VCaP (cell line): ENCODE measurements around the gene AP1AR.
"Not testable (repeated sequence)": the region's sequence is repeated elsewhere in the genome, so short reads cannot be mapped to it uniquely, and the experiment has no call there.

Experiments used
- H3K27ac ChIP-seq: fragments of 450-650 bp; 2 replicates; pipeline ENCODE4 v1.5.1; 2017
- TF ChIP-seq, protein P1 (sequence below): fragments of 450-650 bp; conservative IDR thresholded peaks from 2 replicates; pipeline ENCODE4 v1.5.1; 2017; ENCODE audit warnings: mild to moderate bottlenecking, moderate library complexity

AP1AR gene

DNA sequence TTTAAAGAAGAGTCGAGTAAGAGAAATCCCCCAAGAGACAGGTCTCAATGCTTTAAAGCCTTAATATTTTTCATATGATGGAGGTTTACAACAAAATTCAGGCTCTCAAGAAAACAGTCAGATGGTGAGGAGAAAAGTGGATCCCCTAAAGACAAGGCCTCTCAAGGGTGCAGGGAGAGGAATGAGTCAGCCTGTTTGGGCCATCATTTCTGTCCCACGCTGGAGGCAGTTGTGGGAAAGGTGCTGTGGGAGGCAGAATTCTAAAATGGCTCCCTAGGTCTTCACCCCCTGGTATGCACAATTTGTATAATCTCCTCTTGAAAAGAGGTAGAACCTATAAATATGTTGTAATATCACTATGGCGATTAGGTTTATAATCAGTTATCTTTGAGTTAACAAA is 58.8 kb downstream of the AP1AR start:
- H3K27ac ChIP-seq = no peak overlapping the region
- TF ChIP-seq, protein P1, sequence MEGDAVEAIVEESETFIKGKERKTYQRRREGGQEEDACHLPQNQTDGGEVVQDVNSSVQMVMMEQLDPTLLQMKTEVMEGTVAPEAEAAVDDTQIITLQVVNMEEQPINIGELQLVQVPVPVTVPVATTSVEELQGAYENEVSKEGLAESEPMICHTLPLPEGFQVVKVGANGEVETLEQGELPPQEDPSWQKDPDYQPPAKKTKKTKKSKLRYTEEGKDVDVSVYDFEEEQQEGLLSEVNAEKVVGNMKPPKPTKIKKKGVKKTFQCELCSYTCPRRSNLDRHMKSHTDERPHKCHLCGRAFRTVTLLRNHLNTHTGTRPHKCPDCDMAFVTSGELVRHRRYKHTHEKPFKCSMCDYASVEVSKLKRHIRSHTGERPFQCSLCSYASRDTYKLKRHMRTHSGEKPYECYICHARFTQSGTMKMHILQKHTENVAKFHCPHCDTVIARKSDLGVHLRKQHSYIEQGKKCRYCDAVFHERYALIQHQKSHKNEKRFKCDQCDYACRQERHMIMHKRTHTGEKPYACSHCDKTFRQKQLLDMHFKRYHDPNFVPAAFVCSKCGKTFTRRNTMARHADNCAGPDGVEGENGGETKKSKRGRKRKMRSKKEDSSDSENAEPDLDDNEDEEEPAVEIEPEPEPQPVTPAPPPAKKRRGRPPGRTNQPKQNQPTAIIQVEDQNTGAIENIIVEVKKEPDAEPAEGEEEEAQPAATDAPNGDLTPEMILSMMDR = no peak

DNA sequence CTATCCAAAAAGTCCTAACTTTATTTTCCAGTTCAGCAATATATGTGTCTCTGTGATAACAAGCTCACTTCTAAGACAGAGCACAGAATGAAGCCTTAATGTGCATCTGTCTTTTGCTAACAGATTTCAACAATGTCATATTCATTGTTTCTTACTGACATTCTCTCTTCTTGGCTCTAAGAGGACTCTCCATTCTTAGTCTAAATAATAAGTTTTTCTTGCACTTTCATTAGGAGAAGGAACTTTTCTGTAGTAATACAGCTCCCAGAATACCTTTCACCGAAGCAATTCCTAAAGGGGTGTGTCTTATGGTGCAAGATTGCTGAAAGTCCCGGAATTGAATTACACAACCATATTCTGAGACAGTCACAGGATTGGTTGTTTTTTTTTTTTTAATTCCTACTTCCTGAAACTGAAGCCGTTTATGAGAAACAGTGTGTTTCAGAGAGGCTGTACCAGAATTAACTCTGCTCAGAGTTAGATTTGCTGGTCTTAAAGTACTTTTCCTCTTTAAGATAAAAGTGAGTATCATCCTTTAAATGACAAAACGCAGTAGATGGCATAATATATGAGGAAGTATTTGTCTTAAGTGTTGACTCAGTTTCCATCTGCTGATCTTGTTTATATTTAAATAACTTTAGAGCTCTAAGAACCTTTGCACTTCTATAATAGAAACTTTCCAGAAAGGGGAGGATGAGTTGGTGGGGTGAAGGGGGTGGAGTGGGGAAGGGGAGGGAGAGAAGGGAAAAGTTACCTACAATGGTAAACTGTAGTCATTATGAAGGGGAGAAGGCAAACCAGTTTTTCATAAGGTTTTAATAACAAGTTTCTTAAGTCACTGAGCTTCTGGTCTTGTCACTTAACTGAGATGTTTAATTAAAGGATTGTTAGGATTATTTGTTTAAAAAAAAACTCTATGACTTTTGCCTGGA is 65.6 kb downstream of the AP1AR start, which contains the start of gene ALPK1:
Gene ALPK1, plus strand, starts transcription at position 421 of the 932 bp plus-strand sequence.
- peak within 1 kb of the TSS; percentile 42 for H3K27ac ChIP-seq

DNA sequence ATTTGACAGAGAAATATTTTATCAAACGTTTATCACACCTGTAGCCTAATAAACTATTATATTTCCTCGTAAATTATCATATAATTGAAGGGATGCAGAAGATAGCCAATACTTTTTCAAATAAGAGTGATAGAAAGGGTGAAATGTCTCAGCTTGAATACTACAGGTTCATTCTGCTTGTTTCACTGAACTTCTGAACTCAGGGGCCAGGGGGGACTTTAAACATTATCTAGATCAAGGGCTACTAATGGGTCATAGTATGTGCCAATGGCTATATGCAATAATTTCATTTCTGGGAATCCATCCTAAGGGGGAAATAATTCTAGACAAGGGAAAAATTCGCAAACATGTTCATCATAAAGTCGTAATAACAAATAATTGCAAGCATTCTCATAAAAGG is 68.1 kb downstream of the AP1AR start:
- no peak overlapping the region for H3K27ac ChIP-seq
- TF ChIP-seq, protein P1 = no peak

More for the DNA sequence above, 65.6 kb downstream of the AP1AR start, which contains the start of gene ALPK1:
- TF ChIP-seq, protein P1 = no peak

DNA sequence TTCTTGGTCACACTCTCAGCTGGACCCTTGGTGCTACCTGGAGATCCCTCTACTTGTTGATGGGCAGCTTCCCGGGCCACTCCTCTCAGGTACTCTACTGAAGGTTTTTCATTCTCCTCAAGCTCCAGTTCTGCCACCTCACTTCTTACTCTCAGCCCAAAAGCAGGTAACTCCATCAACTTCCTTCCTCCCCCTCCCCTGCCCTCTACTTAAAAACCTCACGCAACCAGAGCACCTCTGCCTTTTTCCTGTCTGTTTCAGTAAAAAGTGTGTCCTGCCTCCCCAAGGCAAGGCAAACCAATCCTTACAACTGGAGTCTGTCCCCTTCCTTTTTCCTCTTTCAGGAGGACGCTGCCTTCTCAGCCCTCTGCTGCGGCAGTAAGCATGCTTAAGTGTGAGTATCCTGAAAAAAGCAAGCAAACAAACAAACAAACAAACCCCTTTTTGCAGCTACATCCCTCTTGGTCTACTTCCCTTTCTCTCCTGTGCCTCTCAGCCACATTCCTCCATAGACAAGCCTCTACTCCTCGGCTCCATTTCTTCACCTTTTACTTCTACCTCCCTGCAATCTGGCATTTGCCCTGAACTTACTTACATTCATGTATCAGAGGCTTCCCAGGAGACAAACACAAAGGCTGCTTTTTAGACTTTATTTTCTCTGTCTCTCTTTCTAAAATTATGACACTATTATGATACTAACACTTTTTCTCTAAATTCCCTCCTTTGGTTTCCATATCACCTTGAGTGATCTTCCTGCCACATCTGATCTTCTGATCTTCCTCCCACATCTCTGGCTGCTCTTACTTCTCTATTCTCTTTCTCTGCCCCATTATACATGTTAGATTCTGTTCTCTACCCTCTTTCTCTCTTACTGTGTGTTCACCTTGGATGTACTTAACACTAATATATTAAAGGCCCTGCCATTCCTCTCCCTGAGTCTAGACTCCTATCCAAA is 71.0 kb downstream of the AP1AR start:
- TF ChIP-seq, protein P1 = no peak
- H3K27ac ChIP-seq = no peak overlapping the region

DNA sequence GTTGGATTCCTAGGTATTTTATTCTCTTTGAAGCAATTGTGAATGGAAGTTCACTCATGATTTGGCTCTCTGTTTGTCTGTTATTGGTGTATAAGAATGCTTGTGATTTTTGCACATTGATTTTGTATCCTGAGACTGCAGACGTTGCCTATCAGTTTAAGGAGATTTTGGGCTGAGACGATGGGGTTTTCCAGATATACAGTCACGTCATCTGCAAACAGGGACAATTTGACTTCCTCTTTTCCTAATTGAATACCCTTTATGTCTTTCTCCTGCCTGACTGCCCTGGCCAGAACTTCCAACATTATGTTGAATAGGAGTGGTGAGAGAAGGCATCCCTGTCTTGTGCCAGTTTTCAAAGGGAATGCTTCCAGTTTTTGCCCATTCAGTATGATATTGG is 73.9 kb downstream of the AP1AR start:
- H3K27ac ChIP-seq = not testable (repeated sequence)

DNA sequence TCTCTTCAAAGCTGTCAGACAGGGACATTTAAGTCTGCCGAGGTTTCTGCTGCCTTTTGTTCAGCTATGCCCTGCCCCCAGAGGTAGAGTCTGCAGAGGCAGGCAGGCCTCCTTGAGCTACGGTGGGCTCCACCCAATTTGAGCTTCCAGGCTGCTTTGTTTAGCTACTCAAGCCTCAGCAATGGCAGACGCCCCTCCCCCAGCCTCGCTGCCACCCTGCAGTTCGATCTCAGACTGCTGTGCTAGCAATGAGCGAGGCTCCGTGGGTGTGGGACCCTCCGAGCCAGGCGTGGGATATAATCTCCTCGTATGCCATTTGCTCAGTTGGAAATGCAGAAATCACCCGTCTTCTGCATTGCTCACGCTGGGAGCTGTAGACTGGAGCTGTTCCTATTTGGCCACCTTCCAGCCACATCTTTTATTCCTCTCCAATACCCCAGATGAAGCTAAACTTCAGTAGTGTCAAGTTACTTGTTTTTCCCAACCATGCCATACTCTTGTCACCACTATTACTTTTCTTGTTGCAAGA is 77.7 kb downstream of the AP1AR start:
- H3K27ac ChIP-seq = not testable (repeated sequence)

DNA sequence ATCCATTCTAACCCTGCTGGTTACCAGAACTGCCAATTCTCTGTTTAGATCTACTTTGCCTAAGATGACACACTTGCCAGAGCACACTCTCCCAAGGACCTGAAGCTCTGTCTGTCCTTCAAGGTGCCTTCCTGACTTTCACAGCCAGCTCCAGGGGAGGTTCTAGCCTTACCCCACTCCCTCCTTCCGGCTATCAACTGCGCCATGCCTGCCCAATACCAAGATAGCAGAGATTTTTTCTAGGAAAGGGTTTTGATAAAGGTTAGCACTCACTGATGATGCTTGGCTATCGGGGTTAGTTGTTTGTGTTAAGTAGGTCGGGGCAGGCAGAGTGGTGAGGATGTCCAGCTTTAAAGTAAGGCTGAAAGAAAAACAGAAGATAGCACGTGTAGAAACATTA is 79.9 kb downstream of the AP1AR start:
- no peak overlapping the region for H3K27ac ChIP-seq
- TF ChIP-seq, protein P1 = no peak

DNA sequence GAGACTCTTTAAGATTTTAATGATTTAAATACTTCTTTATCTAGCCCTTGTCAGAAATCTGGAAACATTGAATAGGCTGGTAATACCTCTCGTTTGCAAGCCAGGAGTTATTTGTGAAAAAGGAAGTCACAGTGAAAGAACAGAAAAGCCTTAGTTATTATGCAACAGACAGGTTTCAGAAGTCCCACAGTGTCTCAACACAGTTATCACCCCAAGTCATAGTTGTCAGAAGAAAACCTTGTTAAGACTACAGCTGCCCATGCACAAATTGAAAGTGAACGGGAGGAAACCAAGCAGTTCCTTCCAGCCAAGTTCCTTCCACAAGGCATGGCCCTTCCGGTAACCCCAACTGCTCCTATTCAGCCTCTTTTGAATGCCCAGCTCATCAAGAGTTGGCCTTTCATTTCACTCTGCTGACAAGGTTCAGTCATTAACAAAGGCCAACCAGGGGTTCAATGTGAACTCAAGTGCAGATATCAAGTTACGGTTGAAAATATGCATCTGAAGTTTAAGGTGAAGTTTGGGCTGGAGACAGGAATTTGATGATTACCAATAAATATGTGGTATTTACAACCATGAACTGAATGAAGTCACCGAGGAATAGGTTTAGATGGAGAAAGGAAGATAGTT is 81.1 kb downstream of the AP1AR start:
- TF ChIP-seq, protein P1 = no peak
- H3K27ac ChIP-seq = no peak overlapping the region
